Osteocyte (in vitro differentiated cells): Measurements from ENCODE around the gene RAB42. TPM values are rescaled to one million over a fixed set of nuclear protein-coding genes. Genes with fewer than 3 reads are reported as not detected.

Experiments
- DNase-seq: peaks from one replicate; pipeline ENCODE4 v3.0.0; 2021; ENCODE audit warnings: mixed read lengths; ENCODE audit not compliant: unreplicated experiment; ENCODE audit errors: extremely low spot score
- H3K27ac Mint-ChIP-seq: one replicate; pipeline ENCODE4 v1.8.0; 2021; ENCODE audit warnings: mild to moderate bottlenecking, mixed read lengths; ENCODE audit not compliant: unreplicated experiment
- H3K27me3 Mint-ChIP-seq: one replicate; pipeline ENCODE4 v1.8.0; 2021; ENCODE audit warnings: mixed read lengths; ENCODE audit not compliant: unreplicated experiment
- H3K36me3 Mint-ChIP-seq: one replicate; pipeline ENCODE4 v1.8.0; 2021; ENCODE audit warnings: mixed read lengths; ENCODE audit not compliant: unreplicated experiment
- H3K4me1 Mint-ChIP-seq: one replicate; pipeline ENCODE4 v1.8.0; 2021; ENCODE audit warnings: mixed read lengths; ENCODE audit not compliant: unreplicated experiment
- H3K4me3 Mint-ChIP-seq: one replicate; pipeline ENCODE4 v1.8.0; 2021; ENCODE audit warnings: mild to moderate bottlenecking, moderate library complexity, mixed read lengths; ENCODE audit not compliant: unreplicated experiment
- H3K9me3 Mint-ChIP-seq: one replicate; pipeline ENCODE4 v1.8.0; 2021; ENCODE audit warnings: mixed read lengths; ENCODE audit not compliant: unreplicated experiment
- total RNA-seq: library from RNA; stranded (reverse); gene quantifications from 2 replicates; pipeline ENCODE4 v1.2.1, GENCODE V29; 2021
- TF ChIP-seq, protein P1 (sequence below): fragments of 200-600 bp; sonication (generic); IDR thresholded peaks from 2 replicates; pipeline ENCODE4 v1.5.0; 2021; ENCODE audit warnings: antibody characterized with exemption, mild to moderate bottlenecking, moderate library complexity

RAB42 gene
- total RNA-seq, 1 donor from 2014 or later = 0.56 TPM

DNA sequence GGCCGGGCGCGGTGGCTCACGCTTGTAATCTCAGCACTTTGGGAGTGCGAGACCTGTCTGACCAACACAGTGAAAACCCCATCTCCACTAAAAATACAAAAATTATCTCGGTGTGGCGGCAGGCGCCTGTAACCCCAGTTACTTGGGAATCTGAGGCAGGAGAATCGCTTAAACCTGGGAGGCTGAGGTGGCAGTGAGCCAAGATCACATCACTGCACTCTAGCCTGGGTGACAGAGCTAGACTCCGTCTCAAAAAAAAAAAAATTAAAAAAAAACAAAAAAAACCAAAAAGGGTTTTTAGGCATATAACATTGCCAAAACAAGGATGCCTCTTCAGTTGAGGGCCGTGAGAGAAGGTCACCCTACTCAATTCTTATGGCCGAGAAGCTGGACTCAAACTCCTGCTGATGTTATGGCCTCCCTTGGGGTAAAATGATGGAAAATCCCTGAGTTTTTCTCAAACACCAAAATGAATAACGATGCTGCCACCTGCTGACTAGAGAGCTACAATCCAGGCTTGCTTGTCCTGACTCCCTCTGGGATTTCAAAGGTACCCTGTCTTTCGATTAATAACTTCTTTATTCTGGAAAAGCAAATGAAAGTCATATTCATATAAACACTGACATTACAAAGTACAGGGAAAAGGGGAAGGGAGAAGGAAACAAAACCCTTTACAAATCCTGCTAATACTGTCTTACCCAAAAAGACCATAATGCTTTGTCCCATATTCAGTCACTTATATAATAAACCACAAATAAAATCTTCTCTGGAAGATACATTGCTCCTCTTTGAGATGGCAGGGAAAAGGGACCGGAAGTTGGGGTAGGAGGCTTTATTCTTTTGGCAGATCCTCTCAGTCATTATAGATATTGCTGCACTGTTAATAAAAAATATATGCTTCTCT is 10.7 kb downstream of the RAB42 start:
- Mint-ChIP-seq H3K36me3 (peaks cover 5% of the 10 kb centered on the region), H3K4me3 (no peak overlapping the region), H3K27me3 (no peaks in the 10 kb centered on the region), H3K4me1 (peaks cover 18% of the 10 kb centered on the region), H3K9me3 (no peaks in the 10 kb centered on the region), H3K27ac (peak overlapping the region; percentile 89)
- no peak for DNase-seq
- TF ChIP-seq, protein P1, sequence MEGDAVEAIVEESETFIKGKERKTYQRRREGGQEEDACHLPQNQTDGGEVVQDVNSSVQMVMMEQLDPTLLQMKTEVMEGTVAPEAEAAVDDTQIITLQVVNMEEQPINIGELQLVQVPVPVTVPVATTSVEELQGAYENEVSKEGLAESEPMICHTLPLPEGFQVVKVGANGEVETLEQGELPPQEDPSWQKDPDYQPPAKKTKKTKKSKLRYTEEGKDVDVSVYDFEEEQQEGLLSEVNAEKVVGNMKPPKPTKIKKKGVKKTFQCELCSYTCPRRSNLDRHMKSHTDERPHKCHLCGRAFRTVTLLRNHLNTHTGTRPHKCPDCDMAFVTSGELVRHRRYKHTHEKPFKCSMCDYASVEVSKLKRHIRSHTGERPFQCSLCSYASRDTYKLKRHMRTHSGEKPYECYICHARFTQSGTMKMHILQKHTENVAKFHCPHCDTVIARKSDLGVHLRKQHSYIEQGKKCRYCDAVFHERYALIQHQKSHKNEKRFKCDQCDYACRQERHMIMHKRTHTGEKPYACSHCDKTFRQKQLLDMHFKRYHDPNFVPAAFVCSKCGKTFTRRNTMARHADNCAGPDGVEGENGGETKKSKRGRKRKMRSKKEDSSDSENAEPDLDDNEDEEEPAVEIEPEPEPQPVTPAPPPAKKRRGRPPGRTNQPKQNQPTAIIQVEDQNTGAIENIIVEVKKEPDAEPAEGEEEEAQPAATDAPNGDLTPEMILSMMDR = peak; percentile 82

DNA sequence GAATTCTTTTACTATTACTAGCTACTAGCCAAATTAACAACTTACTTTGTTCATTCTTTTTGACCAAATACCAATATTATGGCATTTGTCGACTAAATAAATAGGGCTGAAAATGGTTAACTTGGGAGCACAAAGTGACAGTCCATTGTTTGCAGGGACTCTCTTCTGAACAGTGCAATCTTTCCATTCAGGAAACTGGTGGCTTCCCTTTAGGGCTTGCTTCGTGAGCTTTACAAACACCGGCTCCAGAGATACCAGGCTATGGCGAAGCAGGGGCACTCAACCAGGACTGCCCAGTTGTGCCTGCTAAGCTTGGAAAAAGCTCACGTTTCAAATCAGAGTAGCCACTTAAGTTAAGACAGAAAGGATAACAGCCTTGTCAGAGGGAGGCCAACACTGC is 12.3 kb downstream of the RAB42 start:
- H3K4me3 Mint-ChIP-seq = no peak overlapping the region
- H3K36me3 Mint-ChIP-seq = peaks cover 5% of the 10 kb centered on the region
- H3K27ac Mint-ChIP-seq = no peak overlapping the region
- peaks cover 18% of the 10 kb centered on the region for H3K4me1 Mint-ChIP-seq
- DNase-seq = no peak
- TF ChIP-seq, protein P1 = no peak
- no peaks in the 10 kb centered on the region for H3K27me3 Mint-ChIP-seq
- no peaks in the 10 kb centered on the region for H3K9me3 Mint-ChIP-seq

DNA sequence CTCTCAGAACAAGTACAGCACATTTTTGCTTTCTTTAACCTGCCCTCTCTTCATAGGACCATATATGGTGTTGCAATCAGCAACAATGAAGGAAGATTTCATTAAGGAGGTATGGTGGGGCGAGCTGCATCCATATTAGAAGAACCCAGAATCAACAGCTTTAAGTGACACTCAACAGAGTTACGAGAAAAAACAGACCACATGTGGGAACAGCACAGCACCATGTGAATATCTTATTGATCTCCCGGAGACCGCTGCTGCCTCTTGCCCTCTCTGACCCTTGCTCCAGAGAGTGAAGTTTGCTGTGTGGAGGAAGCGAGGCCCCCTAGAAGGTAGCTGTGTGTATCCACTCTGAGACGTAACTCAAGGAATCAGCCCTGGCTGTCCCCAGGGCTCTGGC is 12.9 kb downstream of the RAB42 start:
- H3K4me1 Mint-ChIP-seq = peaks cover 18% of the 10 kb centered on the region
- peaks cover 10% of the 10 kb centered on the region for H3K36me3 Mint-ChIP-seq
- DNase-seq = no peak
- no peaks in the 10 kb centered on the region for H3K9me3 Mint-ChIP-seq
- H3K27ac Mint-ChIP-seq = no peak overlapping the region
- H3K27me3 Mint-ChIP-seq = no peaks in the 10 kb centered on the region
- TF ChIP-seq, protein P1 = no peak
- no peak overlapping the region for H3K4me3 Mint-ChIP-seq

DNA sequence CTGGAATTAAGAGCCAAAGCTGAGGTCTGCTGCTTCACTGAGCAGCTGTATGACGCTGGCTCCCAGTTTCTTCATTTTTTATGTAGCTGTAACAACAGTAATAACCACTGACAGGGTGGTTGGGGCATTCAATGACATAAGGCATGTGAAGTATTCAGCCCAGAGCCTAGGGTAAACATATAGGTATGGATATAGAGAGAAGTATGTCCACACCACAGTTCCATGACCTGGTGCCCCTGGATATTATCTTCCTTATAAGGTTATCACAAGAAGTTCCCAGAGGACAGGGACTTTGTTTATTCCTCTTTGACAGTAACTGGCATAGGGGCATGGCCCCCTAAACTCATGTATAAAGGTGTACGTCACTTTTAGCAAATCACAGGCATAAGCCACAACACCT is 14.7 kb downstream of the RAB42 start:
- H3K27ac Mint-ChIP-seq = no peak overlapping the region
- H3K9me3 Mint-ChIP-seq = no peaks in the 10 kb centered on the region
- peaks cover 12% of the 10 kb centered on the region for H3K4me1 Mint-ChIP-seq
- TF ChIP-seq, protein P1 = no peak
- H3K27me3 Mint-ChIP-seq = no peaks in the 10 kb centered on the region
- no peak overlapping the region for H3K4me3 Mint-ChIP-seq
- no peak for DNase-seq
- peaks cover 12% of the 10 kb centered on the region for H3K36me3 Mint-ChIP-seq

DNA sequence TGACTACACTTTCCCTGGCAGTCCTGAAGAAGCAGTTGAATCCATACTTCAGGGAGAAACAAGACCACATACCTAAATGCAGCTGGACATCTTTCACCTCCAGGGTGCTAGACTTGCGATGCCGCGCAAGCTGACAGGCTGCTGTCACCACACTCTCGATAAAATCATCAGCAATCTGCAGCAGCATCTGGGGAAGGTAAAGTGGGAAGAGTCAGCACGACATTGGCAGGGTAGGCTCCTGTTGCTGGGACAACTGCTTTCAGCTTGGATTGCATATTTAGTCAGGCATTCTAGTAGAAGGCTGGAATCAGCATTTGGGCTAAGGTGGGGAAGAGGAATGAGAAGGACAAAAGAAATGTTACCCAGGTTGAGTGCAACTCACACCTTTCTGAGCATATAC is 21.1 kb downstream of the RAB42 start:
- Mint-ChIP-seq H3K4me1 (no peaks in the 10 kb centered on the region), H3K4me3 (no peak overlapping the region), H3K9me3 (no peaks in the 10 kb centered on the region), H3K27me3 (no peaks in the 10 kb centered on the region), H3K27ac (no peak overlapping the region), H3K36me3 (peaks cover 19% of the 10 kb centered on the region)
- DNase-seq = no peak
- TF ChIP-seq, protein P1 = no peak
